Epithelial cell of esophagus (primary cell): Measurements from ENCODE around the gene PDLIM7.

Source experiments
- DNase-seq: peaks from one replicate; pipeline ENCODE4 v3.0.0; 2010; ENCODE audit warnings: low read depth
- H3K4me3 ChIP-seq: 2 replicates; pipeline ENCODE4 v1.5.1; 2011; ENCODE audit warnings: mild to moderate bottlenecking, low read length, control low read depth
- CTCF ChIP-seq: IDR thresholded peaks from 2 replicates; pipeline ENCODE4 v1.5.1; 2011; ENCODE audit warnings: low read depth, mild to moderate bottlenecking, low read length, control low read depth, inconsistent platforms; ENCODE audit not compliant: insufficient read depth; ENCODE audit errors: missing control alignments

The PDLIM7 gene

GRCh38 chr5:177438468-177438867, 58.9 kb downstream of the PDLIM7 start:
- DNase-seq, result no peak
- H3K4me3 ChIP-seq, result no peak overlapping the region
- TF ChIP-seq CTCF, result no peak

- no peak overlapping the region for H3K4me3 ChIP-seq
- TF ChIP-seq CTCF, result no peak
- DNase-seq, result no peak
Measured at GRCh38 chr5:177437623-177438022, 59.8 kb downstream of the PDLIM7 start.

- TF ChIP-seq CTCF, result no peak
- H3K4me3 ChIP-seq, result no peak overlapping the region
- no peak for DNase-seq
Measured at GRCh38 chr5:177435847-177436536, 61.4 kb downstream of the PDLIM7 start.

- no peak for TF ChIP-seq CTCF
- no peak overlapping the region for H3K4me3 ChIP-seq
- no peak for DNase-seq
Measured at GRCh38 chr5:177434942-177435738, 62.3 kb downstream of the PDLIM7 start.

GRCh38 chr5:177434437-177434836, 63.0 kb downstream of the PDLIM7 start:
- TF ChIP-seq CTCF, result no peak
- no peak overlapping the region for H3K4me3 ChIP-seq
- no peak for DNase-seq

- TF ChIP-seq CTCF, result no peak
- no peak for DNase-seq
- H3K4me3 ChIP-seq, result no peak overlapping the region
Measured at GRCh38 chr5:177433658-177434217, 63.7 kb downstream of the PDLIM7 start.
